Hepatic stellate cell (primary cell): ENCODE measurements around the gene MIB1.

Experiments
- DNase-seq: peaks from one replicate; pipeline ENCODE4 v3.0.0; 2011; ENCODE audit warnings: low spot score

The MIB1 gene

DNA sequence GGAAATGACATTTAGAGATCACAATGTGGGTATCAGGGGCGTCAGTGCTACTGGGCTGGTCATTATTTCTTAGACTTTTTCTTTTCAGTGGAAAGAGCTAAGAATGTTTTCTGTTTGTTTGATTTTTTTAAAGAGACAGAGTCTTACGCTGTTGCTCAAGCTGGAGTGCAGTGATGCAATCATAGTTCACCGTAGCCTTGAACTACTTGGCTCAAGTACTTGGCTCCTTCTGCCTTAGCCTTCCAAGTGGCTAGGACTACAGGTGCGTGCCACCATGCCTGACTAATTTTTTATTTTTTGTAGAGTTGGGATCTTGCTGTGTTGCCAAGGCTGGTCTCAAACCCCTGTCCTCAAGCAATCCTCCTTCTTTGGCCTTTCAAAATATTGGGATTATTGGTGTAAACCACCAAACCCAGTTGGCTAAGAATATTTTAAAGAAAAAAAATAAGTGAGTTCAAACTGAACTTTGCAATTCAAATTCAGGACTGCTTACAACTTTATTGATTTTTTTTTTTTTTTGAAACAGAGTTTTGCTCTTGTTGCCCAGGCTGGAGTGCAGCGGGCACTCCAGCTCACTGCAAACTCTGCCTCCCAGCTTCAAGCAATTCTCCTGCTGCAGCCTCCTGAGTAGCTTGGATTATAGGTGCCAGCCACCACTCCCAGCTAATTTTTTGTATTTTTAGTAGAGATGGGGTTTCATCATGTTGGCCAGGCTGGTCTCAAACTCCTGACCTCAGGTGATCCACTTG, 154.2 kb downstream of the MIB1 start:
- DNase-seq, result no peak

DNA sequence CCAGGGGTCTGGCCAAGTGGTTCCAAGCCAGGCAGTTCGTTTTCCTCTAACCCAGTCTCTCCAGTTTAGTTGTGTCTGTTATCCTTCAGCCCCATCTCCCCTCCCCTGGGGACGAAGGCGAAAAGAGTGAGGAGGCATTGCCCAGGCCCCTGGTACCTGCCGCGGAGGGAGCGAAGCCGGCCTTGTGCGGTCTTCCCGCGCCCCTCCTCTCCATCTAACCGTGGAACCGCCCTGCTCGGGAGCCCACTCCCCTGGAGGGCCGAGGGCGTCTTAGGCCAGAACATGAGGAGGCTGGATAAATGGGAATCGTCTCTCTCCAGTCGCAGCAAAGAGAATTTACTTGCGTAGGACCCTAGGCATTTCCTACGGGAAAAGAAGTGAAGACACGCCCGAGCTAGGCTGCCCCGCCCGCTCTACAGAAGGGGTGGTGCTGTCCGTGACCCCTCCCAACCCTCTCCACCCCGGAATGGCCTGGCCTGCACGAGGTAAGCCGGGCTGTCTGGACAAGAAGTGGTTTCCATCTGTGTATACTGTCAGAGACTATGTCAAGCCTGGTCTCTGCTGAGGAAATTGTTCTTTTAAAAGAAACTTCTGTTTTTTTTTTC, 156.2 kb downstream of the MIB1 start:
- no peak for DNase-seq

DNA sequence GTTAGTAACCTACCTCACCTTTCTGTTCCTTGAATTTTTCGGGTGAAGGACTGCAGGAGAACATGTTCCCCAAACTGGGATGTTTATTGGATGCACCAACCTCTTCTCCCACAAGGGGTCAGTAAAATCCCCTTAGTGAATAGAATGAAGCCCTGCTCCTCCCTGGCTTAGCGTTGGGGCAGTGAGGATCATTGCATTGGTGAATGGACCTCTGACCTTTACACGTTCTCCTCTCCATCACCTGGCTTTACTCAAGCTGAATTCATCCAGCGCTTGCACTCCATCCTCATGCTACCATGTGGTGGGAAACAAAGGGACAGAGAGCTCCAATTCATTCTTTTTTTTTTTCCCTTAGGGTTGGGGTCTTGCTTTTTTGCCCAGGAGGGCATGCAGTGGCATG, 157.2 kb downstream of the MIB1 start:
- peak; percentile 41 for DNase-seq

DNA sequence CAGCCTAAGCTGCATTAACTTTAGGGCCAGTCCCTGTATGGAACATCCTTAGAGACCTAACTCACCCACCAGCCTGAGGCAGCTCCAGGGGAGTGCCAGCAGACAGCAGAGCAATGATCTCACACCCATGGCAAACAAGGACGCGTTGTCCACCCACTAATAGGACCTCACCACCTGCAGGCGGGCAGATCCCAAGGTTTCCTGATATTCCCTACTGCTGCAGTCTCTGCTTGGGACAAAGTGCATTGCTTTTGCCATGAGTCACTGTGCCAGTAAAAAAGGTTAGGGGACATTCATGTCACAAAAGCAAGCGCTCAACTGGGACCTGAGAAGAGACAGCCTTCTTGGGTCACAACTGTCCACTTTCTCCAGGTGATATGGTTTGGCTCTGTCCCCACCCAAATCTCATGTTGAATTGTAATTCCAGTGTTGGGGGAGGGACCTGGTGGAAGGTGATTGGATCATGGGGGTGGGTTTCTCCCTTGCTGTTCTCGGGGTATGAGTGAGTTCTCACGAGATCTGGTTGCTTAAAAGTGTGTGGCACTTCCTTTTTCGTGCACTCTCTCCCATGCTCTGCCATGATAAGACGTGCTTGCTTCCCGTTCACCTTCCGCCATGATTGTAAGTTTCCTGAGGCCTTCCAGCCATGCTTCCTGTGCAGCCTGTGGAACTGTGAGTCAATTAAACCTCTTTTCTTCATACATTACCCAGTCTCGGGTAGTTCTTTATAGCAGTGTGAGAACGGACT, 160.2 kb downstream of the MIB1 start:
- no peak for DNase-seq

DNA sequence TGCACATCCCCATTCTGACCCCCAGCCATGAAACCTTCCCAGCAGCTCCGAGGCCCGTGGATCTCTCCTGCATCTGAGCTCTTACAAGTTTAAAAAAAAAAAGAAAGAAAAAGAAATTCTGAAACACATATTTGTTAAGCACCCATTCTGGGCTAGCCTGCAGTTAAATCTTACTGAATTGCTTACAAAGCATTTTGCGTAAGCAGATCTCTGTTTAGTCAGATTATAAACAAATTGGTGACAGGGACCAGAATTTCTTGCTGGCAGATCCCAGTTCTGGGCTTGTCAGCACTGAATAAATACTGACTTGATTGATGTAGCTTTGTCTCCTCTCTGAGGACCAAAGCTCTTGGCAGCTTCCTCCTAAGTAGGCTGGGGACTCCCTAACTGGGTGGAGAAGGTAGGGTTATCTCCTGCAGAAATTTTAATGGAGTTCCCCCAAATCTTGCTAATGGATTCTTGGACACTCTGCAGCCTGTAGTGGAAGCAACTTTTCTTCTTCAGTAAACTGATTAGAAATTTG, 160.9 kb downstream of the MIB1 start:
- DNase-seq, result no peak

DNA sequence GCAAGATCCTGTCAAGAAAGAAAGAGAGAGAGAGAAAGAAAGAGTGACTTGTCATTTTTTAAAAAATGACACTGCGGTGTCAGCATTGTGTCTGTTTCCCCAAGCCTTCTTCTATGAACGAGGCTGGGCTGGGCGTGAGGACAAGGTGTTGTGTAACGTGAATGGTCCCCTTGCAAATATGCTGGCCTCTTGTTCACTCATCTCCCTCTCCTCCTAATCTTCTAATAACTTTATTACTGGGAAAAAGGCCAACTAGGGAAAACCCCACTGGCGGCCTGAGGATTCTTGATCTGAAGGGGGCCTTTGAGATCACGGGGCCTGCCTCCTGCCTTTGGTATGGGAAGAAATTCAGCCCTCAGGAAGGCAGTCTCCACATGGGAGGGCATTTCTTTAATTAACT, 163.1 kb downstream of the MIB1 start:
- DNase-seq, result no peak

DNA sequence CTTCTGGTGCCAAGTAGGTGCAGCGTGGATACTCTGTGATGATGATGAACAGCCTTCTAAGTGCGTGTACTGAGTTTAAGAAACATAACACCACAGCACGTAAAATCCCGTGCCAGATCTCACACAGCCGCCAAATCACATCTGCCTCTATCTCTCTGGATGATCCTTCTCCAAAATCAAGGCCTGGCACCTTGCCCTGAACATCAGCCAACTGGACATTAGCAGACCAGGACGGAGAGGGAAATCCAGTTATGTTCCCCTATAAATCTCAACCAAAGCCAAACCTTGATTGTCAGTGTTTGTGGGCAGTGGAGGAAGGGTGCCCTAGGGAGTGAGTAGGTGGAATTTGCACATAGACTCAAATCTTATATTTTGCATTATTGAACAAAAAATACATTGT, 164.3 kb downstream of the MIB1 start:
- DNase-seq, result no peak

DNA sequence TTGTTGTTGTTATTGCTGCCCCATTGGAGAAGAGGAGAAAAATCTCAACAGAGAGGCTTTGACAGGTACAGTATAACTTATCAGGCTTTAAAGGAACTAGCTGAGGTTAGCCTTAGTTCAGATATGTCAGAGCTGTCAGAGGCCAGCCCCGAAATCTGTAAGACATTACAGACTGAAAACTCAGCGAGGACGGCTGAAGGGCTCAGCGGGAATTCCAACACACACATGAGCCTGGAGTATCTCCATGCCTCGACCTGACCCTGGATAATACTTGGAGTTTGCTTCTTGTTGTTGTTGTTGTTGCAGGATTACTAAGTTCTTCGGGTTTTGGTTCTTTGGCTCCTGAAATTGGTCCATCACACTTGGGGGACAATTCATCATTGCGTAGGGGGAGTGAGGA, 166.9 kb downstream of the MIB1 start:
- DNase-seq, result no peak

DNA sequence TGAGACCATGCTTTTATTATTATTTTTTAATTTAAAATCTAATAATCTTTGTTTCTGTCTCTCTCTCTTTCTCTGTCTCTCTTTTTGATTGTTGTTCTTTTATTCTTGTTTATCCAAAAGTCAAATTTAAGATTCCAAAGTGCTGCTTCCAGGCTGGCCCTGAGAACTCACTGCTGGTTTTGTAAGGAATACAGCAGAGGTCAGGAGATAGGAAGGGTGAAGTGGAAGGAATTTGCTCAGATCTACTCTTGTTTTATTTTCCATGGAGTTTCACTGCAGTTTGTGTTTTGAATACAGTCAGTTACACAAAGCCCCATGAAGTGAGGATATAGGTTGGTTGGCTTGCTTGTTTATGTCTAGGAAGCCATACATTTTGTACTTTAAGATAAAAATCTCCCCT, 168.1 kb downstream of the MIB1 start:
- DNase-seq, result no peak

DNA sequence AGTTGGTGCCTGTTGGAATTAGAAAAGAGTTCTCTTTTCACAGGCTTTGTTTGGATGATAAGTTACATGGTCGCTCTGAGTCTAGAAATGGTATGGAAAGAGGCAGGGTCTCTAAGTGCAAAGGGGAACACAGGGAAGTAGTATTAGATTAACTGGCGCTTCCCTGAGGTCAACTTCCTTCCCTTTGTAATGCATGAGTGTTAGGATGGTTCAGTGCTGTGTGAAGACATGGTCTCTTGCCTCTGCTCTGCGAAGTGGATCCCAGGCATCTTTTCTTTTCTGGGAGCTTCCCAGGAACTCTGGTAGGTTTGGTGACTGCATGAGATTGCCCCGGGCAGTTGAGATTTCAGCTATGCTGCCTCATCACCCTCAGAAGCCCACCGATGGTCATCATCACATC, 170.3 kb downstream of the MIB1 start:
- DNase-seq, result no peak

DNA sequence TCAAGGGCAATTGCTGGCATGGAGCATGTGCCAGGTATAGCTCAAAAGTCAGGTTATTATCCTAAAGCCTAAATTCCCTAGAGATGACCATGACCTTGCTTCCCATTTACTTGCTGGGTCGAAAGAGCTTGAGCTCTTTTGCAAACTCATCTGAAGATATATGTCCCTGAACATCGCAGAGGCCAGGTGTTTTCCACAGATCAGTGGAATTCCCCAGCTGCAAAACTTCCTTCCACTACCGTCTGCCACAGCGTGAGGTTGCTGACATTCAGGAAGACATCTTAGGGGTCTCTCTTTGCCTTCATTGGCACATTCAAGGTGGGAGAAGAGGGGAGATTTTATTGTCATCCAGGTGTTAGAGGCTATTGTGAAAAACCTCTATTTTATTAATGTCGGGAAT, 171.0 kb downstream of the MIB1 start:
- DNase-seq, result no peak

DNA sequence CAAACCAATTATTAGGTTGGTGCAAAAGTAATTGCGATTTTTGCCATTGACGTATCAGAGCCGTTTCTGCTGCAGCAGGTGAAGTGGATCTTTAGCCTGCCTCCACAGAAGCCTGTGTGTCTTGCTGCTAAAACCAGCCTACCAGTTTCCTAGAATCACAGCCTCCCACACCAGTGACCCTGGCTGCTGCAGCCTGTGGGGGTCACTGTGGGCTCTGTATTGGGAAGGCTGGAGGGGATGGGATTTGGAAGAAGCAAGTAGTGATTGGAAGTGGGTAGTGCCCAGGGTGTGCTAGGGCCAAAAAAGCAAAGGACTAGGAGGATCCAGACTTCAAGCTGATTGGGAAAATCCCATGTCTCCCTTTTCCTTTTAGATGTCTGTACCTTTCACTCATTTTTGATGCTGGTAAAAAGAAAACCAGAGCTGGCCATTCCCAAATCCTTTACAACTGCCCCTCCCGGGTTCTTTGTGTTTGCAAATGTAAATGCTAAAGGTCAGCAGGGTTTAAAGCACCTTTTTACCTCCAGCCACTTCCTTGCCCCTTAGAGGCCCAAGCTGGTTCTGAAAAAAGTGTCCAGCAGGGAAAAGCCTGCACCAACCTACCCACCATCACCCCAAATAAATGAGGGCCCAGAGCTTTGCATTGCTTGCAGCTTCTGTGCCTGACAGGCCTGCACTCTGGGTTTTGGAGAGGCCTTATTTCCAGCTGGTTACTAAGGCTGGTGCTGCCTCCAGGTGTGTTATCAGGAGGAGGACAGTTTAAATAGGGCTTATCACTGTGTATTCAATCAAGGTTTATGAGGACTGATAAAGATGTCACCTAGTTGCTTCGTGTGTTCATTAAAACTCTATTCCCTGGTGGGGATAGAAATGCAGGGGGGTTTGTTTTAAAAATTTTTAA, 172.0 kb downstream of the MIB1 start:
- DNase-seq, result no peak

DNA sequence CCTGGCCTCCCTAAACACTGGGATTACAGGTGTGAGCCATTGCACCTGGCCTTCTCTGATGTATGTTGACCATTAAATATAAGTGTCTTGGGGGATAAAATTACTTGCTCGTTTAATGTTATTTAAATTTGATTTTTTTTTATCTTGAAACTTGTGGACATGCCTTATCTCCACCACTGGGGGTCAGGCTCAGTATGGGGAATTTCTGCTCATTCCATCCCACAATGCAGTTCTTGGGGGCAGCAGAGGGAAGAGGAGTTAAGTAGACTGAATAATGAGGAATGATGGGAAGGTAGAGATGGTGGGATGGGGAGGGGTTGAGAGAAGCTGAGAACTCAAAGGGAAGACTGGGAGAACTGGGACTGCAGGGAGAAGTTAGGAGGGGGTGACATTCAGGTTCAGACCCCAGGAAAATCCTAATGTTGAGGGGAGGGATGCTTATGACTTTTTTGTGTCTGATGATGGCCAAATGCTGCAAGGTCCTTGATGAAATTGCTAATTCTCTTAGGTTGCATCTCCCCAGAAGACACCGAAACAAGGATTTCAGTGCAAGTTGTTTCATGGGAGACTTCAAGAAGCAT, 174.2 kb downstream of the MIB1 start:
- peak; percentile 26 for DNase-seq

DNA sequence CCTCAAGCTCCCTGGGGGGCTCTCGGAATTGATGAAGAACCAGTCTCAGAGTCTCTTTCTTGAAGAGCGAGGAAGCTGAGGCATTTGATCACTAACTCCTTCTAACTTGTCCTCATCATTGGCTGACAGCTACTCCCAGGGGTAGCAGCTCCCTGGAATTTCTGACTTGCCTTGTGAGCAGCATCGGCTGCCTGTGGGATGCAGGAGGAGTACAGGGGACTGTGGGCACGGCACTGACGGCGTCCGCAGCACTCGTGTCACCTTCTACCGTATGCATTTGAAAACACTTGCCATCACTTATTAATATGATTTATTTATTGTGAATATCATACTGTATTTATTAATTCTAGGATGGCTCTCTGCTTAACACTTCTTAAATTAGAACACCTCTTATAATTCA, 175.0 kb downstream of the MIB1 start:
- no peak for DNase-seq

DNA sequence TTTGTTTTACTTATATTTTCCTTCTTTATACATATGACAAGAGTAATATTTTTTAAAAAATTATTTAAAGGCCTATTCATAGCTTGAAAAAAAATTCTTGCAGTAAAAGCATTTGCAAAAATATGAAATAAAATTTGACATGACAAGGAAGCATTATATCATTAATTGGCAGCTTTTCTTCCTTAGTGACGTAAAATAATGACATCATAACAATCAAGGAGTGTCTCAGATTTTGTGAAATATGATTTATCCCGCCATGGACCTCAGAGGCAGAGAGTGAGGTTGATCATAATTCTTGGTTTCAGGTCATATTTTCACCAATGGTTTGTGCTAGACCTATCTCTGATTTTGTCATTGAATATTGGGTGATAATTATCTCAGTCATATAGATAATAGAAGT, 176.0 kb downstream of the MIB1 start:
- DNase-seq, result no peak

DNA sequence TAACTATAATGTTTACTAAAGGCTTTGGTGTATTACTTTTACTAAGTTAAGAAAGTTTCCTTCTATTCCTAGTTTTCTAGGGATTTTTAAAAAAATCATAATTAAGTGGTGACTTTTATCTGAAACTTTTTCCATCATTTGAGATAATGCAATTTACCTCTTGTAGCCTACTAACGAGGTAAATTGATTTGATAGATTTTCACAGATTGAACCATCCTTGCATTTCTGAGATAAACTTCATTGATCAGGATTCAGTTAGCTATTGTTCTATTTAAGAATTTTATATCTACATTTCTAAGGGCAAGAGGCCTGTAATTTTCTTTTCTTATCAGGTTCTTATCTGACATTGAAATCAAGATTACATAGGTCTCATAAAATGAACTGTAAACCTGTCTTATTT, 178.1 kb downstream of the MIB1 start:
- no peak for DNase-seq
